OCI-LY7 (cell line): ENCODE results near the gene WDR38. TPM values are rescaled to one million over a fixed set of nuclear protein-coding genes. Genes with fewer than 3 reads are reported as not detected.
A peak's percentile ranks its signal among the peaks of the same experiment; 100 is the strongest.

Experiments
- BruUV-seq: library from RNA; stranded (reverse); fragments of 400-500 nt; replicated peaks from 2 replicates; lab custom pipeline; 2021; lab: Mats Ljungman, UMichigan
- CTCF ChIA-PET: fragments of 300-600 bp; sonication (Branson Sonifier 250); formaldehyde crosslinking; loops from one replicate; lab custom pipeline; 2022; ENCODE audit warnings: antibody characterized with exemption; ENCODE audit not compliant: unreplicated experiment; lab: Charles Lee
- POLR2A ChIA-PET: fragments of 300-600 bp; sonication (Branson Sonifier 250); formaldehyde crosslinking; loops from one replicate; lab custom pipeline; 2022; ENCODE audit warnings: antibody characterized with exemption; lab: Charles Lee
- DNase-seq: peaks from one replicate; pipeline ENCODE4 v3.0.0-alpha.2; 2015; ENCODE audit warnings: low spot score
- H2AFZ ChIP-seq: fragments of 200-600 bp; sonication (generic), shearing (Covaris generic); 2 replicates; pipeline ENCODE4 v1.6.1; 2014; ENCODE audit warnings: mild to moderate bottlenecking, antibody characterized with exemption, low read length, moderate library complexity
- H3K27ac ChIP-seq: fragments of 200-600 bp; sonication (generic); 2 replicates; pipeline ENCODE4 v1.5.1; 2014; ENCODE audit warnings: mixed run types, low read depth, mild to moderate bottlenecking, moderate library complexity, low read length, inconsistent platforms; ENCODE audit not compliant: poor library complexity, severe bottlenecking
- H3K36me3 ChIP-seq: fragments of 200-600 bp; sonication (generic); 2 replicates; pipeline ENCODE4 v1.6.1; 2014; ENCODE audit warnings: mild to moderate bottlenecking, antibody characterized with exemption, low read length, moderate library complexity, mixed read lengths; ENCODE audit not compliant: insufficient read depth
- H3K4me1 ChIP-seq: fragments of 200-600 bp; sonication (generic); 2 replicates; pipeline ENCODE4 v1.5.1; 2014; ENCODE audit warnings: mild to moderate bottlenecking, low read length; ENCODE audit not compliant: insufficient read depth, poor library complexity, severe bottlenecking
- H3K4me2 ChIP-seq: fragments of 200-600 bp; sonication (generic); 2 replicates; pipeline ENCODE4 v1.6.1; 2014; ENCODE audit warnings: mild to moderate bottlenecking, low read length
- H3K4me3 ChIP-seq: fragments of 200-600 bp; sonication (generic); 2 replicates; pipeline ENCODE4 v1.5.1; 2014; ENCODE audit warnings: mild to moderate bottlenecking, low read depth, low read length; ENCODE audit not compliant: poor library complexity, severe bottlenecking
- H3K79me2 ChIP-seq: fragments of 200-600 bp; sonication (generic); 2 replicates; pipeline ENCODE4 v1.6.1; 2016; ENCODE audit warnings: low read depth, mild to moderate bottlenecking, low read length, moderate library complexity, mixed read lengths; ENCODE audit not compliant: insufficient read depth
- H3K9me2 ChIP-seq: fragments of 200-600 bp; sonication (generic); 2 replicates; pipeline ENCODE4 v1.6.1; 2016; ENCODE audit warnings: mild to moderate bottlenecking, low read length, mixed read lengths; ENCODE audit not compliant: insufficient read depth
- H3K9me3 ChIP-seq: fragments of 200-600 bp; sonication (generic); 2 replicates; pipeline ENCODE4 v1.6.1; 2014; ENCODE audit warnings: mild to moderate bottlenecking, mixed run types, low read length, mixed read lengths
- H4K20me1 ChIP-seq: fragments of 200-600 bp; sonication (generic); 2 replicates; pipeline ENCODE4 v1.6.1; 2014; ENCODE audit warnings: mild to moderate bottlenecking, antibody characterized with exemption, low read length, moderate library complexity, mixed read lengths; ENCODE audit not compliant: insufficient read depth
- CTCF ChIP-seq: fragments of 200-600 bp; sonication (generic); conservative IDR thresholded peaks from 2 replicates; pipeline ENCODE4 v1.5.1; 2014; ENCODE audit warnings: mild to moderate bottlenecking, antibody characterized with exemption, low read length, moderate library complexity, mixed read lengths
- EZH2phosphoT487 ChIP-seq: fragments of 200-600 bp; sonication (generic); IDR thresholded peaks from 2 replicates; pipeline ENCODE4 v1.6.1; 2018; ENCODE audit warnings: low read depth, borderline replicate concordance, mild to moderate bottlenecking, mixed run types, antibody characterized with exemption, low read length, moderate library complexity, mixed read lengths
- intact Hi-C: fragments of 100-400 bp; cut with micrococcal nuclease; formaldehyde crosslinking; loops from one replicate; pipeline ENCODE4 v1.10.0; 2022; ENCODE audit not compliant: unreplicated experiment
- total RNA-seq, 2 experiments: library from RNA; depleted of rRNA in 1 of 2; stranded (reverse); fragments of >200 nt in 1 of 2; shearing (Covaris generic) in 1 of 2; gene quantifications; 2 replicates each; pipeline ENCODE4 v1.2.3, GENCODE V29; 2014 to 2022

The WDR38 gene
- total RNA-seq, 2 experiments from 2014 or later = not detected

GRCh38 chr9:124868511-124869465, 15.5 kb downstream of the WDR38 start:
- BruUV-seq = TSS peak; percentile 94
- Histone ChIP-seq H3K79me2 (peaks cover 62% of the 10 kb centered on the region), H3K4me1 (peaks cover 53% of the 10 kb centered on the region), H3K9me2 (no peaks in the 10 kb centered on the region), H3K4me3 (peak overlapping the region; percentile 79), H3K9me3 (no peaks in the 10 kb centered on the region), H3K36me3 (peaks cover 39% of the 10 kb centered on the region), H3K4me2 (peak overlapping the region; percentile 95), H3K27ac (peak overlapping the region; percentile 88), H2AFZ (peak overlapping the region; percentile 6; the same call in 1 of the 2 replicates), H4K20me1 (peaks cover 32% of the 10 kb centered on the region)
- TF ChIP-seq EZH2phosphoT487 (no peak), CTCF (peak; percentile 77)
- ChIA-PET CTCF (no interaction called here), POLR2A (interaction anchor here (1.5 to 1.6 kb wide), 2 partner anchors 9 to 11 kb away, joined by 3 to 4 read pairs; no protein-coding TSS in a partner anchor)
- intact Hi-C loops = loop anchor here (2.0 to 5.0 kb wide), 2 partner anchors 72 to 374 kb away; partner anchors contain the start of genes GOLGA1 and HSPA5
- DNase-seq = peak; percentile 89

- POLR2A ChIA-PET = interaction anchor here (1.4 to 1.9 kb wide), 3 partner anchors 10 to 106 kb away, joined by 3 to 4 read pairs (median 4); no protein-coding TSS in a partner anchor
- BruUV-seq = no TSS peak
- H3K9me3 ChIP-seq = no peaks in the 10 kb centered on the region
- H3K4me3 ChIP-seq = peak overlapping the region; percentile 79
- H4K20me1 ChIP-seq = peaks cover 36% of the 10 kb centered on the region
- peak overlapping the region; percentile 88 for H3K27ac ChIP-seq
- peaks cover 70% of the 10 kb centered on the region for H3K79me2 ChIP-seq
- H3K4me2 ChIP-seq = peak overlapping the region; percentile 95
- intact Hi-C loops = loop anchor here (2.0 to 5.0 kb wide), 2 partner anchors 71 to 373 kb away; partner anchors contain the start of genes GOLGA1 and HSPA5
- H3K36me3 ChIP-seq = peaks cover 46% of the 10 kb centered on the region
- no peak overlapping the region for H2AFZ ChIP-seq
- CTCF ChIA-PET = interaction anchor here (0.7 kb wide), 1 partner anchor 29 kb away, joined by 3 read pairs; no protein-coding TSS in a partner anchor
- TF ChIP-seq CTCF = no peak
- no peak for TF ChIP-seq EZH2phosphoT487
- peaks cover 56% of the 10 kb centered on the region for H3K4me1 ChIP-seq
- DNase-seq = peak; percentile 55
- H3K9me2 ChIP-seq = no peaks in the 10 kb centered on the region
Observed at GRCh38 chr9:124869466-124869985, 16.3 kb downstream of the WDR38 start.
